Measurements from ENCODE around the gene ICA1.
"Not testable (repeated sequence)": the region's sequence is repeated elsewhere in the genome, so short reads cannot be mapped to it uniquely, and the experiment has no call there.

ICA1 gene

DNA sequence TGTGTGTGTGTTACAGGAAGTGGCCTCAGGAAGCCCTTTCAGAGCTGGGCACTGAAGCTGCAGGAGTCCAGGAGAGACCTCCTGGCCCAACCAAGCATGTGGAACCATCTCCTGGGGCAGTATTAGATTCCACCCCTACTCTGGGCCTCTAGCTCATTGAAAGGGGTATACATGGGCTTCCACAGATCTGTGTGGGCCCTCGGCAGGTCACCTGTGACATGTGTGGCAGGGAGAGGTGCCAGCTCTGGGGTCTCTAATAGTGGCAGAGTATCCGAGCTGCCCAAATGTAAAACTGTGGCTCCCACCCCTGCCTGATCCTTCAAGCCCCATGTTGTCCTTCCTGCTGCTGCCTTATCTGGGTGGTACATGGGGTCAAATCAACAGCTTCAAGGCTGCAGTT lies 149.3 kb downstream of the ICA1 start:
- Histone ChIP-seq H3K4me1 (ENCODE audit: control insufficient read depth, insufficient read depth, low read length, poor library complexity, severe bottlenecking) (peaks cover 26% of the 10 kb centered on the region), H3K36me3 (ENCODE audit: control insufficient read depth, insufficient read depth, low read length) (no peaks in the 10 kb centered on the region), H3K27ac (ENCODE audit: insufficient read depth, low read length, poor library complexity, severe bottlenecking) (no peak overlapping the region), H3K4me3 (ENCODE audit: insufficient read depth, low read depth, low read length, poor library complexity, severe bottlenecking) (no peak overlapping the region), H3K9me3 (ENCODE audit: control insufficient read depth, low read length) (no peaks in the 10 kb centered on the region), H3K27me3 (replicated peaks; ENCODE audit: control insufficient read depth, insufficient read depth, low read length, poor library complexity, severe bottlenecking) (no peaks in the 10 kb centered on the region)
- no peak for DNase-seq

DNA sequence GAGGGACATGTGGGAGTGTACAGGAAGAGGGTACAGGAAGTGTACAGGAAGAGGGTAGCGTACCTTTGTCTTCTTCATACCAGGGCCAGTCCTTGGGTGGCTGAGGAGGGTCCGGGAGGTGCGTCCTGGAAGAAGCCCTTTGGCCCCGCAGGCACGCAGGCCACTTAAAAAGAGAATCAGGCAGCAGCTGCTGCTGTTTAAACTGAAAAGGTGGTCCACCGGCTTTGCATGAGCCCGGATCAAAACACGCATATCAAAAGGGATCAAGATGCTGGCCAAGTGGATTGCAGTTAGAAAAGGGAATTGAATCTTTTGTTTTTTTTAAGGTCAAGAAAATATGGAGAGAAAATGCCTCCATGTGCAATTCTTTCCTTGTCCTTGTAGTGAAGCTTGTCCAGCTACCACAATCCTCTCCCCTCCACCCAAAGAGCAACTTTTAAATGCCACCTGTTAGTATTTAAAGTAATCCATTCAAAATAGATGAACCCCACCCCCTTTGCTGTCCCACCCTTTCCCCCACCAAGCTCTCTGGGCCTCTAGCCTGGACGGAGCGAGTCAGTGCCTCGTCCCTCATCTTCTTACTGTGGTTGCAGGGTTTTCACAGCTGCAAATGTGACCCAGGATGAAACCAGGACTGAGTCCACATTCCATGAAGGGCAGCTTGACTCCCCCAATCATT lies 150.5 kb downstream of the ICA1 start:
- no peaks in the 10 kb centered on the region for H3K27me3 ChIP-seq (replicated peaks; ENCODE audit: control insufficient read depth, insufficient read depth, low read length, poor library complexity, severe bottlenecking)
- DNase-seq: no peak
- no peaks in the 10 kb centered on the region for H3K36me3 ChIP-seq (ENCODE audit: control insufficient read depth, insufficient read depth, low read length)
- peaks cover 26% of the 10 kb centered on the region for H3K4me1 ChIP-seq (ENCODE audit: control insufficient read depth, insufficient read depth, low read length, poor library complexity, severe bottlenecking)
- no peak overlapping the region for H3K4me3 ChIP-seq (ENCODE audit: insufficient read depth, low read depth, low read length, poor library complexity, severe bottlenecking)
- H3K27ac ChIP-seq (ENCODE audit: insufficient read depth, low read length, poor library complexity, severe bottlenecking): no peak overlapping the region
- no peaks in the 10 kb centered on the region for H3K9me3 ChIP-seq (ENCODE audit: control insufficient read depth, low read length)

GRCh38 chr7:8109196-8110022 lies 152.6 kb downstream of the ICA1 start:
- H3K4me1 ChIP-seq (ENCODE audit: control insufficient read depth, insufficient read depth, low read length, poor library complexity, severe bottlenecking): peaks cover 13% of the 10 kb centered on the region
- H3K27me3 ChIP-seq (replicated peaks; ENCODE audit: control insufficient read depth, insufficient read depth, low read length, poor library complexity, severe bottlenecking): no peaks in the 10 kb centered on the region
- H3K4me3 ChIP-seq (ENCODE audit: insufficient read depth, low read depth, low read length, poor library complexity, severe bottlenecking): no peak overlapping the region
- no peak overlapping the region for H3K27ac ChIP-seq (ENCODE audit: insufficient read depth, low read length, poor library complexity, severe bottlenecking)
- no peak for DNase-seq
- H3K36me3 ChIP-seq (ENCODE audit: control insufficient read depth, insufficient read depth, low read length): no peaks in the 10 kb centered on the region
- H3K9me3 ChIP-seq (ENCODE audit: control insufficient read depth, low read length): no peaks in the 10 kb centered on the region

DNA sequence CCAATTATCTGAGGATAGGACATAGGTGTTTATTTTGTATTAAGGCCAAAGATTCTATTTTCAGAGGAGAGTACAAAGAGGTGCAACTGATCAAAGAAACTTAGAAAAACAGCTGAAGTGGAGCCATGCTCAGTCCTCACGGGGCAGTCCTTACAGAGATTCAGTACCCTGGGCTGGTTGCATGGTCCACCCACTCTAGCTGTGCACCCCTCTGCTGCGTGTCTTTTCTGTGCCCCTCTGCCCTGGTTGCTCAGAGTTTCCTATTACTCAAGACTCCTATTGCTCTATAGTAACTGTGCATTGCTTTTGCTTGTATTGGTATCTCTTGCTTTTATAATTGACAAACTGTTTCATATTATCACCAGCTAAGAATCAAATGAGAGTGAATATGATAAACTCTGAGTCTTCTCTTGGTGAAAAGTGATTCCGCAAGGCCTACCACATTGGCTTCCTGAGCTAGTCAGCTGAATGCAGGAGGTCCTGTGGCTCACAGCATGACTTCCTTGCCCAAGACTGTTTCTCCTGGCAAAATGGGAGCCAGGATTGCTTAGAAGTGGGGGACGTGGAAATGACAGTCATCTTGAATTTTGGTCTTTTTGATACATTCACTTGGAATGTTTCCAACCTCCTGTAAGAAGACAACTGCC lies 156.4 kb downstream of the ICA1 start:
- H3K4me3 ChIP-seq (ENCODE audit: insufficient read depth, low read depth, low read length, poor library complexity, severe bottlenecking): no peak overlapping the region
- no peaks in the 10 kb centered on the region for H3K36me3 ChIP-seq (ENCODE audit: control insufficient read depth, insufficient read depth, low read length)
- H3K27me3 ChIP-seq (replicated peaks; ENCODE audit: control insufficient read depth, insufficient read depth, low read length, poor library complexity, severe bottlenecking): no peaks in the 10 kb centered on the region
- peaks cover 5% of the 10 kb centered on the region for H3K4me1 ChIP-seq (ENCODE audit: control insufficient read depth, insufficient read depth, low read length, poor library complexity, severe bottlenecking)
- DNase-seq: no peak
- H3K9me3 ChIP-seq (ENCODE audit: control insufficient read depth, low read length): no peaks in the 10 kb centered on the region
- peak overlapping the region; percentile 14 for H3K27ac ChIP-seq (ENCODE audit: insufficient read depth, low read length, poor library complexity, severe bottlenecking)

GRCh38 chr7:8103282-8103681 lies 158.7 kb downstream of the ICA1 start:
- peaks cover 5% of the 10 kb centered on the region for H3K4me1 ChIP-seq (ENCODE audit: control insufficient read depth, insufficient read depth, low read length, poor library complexity, severe bottlenecking)
- H3K9me3 ChIP-seq (ENCODE audit: control insufficient read depth, low read length): no peaks in the 10 kb centered on the region
- no peaks in the 10 kb centered on the region for H3K36me3 ChIP-seq (ENCODE audit: control insufficient read depth, insufficient read depth, low read length)
- H3K27me3 ChIP-seq (replicated peaks; ENCODE audit: control insufficient read depth, insufficient read depth, low read length, poor library complexity, severe bottlenecking): no peaks in the 10 kb centered on the region
- DNase-seq: no peak
- H3K27ac ChIP-seq (ENCODE audit: insufficient read depth, low read length, poor library complexity, severe bottlenecking): no peak overlapping the region
- no peak overlapping the region for H3K4me3 ChIP-seq (ENCODE audit: insufficient read depth, low read depth, low read length, poor library complexity, severe bottlenecking)

DNA sequence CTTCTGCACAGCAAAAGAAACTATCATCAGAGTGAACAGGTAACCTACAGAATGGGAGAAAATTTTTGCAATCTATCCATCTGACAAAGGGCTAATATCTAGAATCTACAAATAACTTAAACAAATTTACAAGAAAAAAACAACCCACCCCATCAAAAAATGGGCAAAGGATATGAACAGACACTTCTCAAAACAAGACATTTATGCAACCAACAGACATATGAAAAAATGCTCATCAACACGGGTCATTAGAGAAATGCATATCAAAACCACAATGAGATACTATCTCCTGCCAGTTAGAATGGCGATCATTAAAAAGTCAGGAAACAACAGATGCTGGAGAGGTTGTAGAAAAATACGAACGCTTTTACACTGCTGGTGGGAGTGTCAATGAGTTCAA lies 160.7 kb downstream of the ICA1 start:
- H3K4me1 ChIP-seq (ENCODE audit: control insufficient read depth, insufficient read depth, low read length, poor library complexity, severe bottlenecking); H3K4me3 ChIP-seq (ENCODE audit: insufficient read depth, low read depth, low read length, poor library complexity, severe bottlenecking); H3K27ac ChIP-seq (ENCODE audit: insufficient read depth, low read length, poor library complexity, severe bottlenecking); DNase-seq; H3K9me3 ChIP-seq (ENCODE audit: control insufficient read depth, low read length); H3K27me3 ChIP-seq (replicated peaks; ENCODE audit: control insufficient read depth, insufficient read depth, low read length, poor library complexity, severe bottlenecking); H3K36me3 ChIP-seq (ENCODE audit: control insufficient read depth, insufficient read depth, low read length): not testable (repeated sequence)

DNA sequence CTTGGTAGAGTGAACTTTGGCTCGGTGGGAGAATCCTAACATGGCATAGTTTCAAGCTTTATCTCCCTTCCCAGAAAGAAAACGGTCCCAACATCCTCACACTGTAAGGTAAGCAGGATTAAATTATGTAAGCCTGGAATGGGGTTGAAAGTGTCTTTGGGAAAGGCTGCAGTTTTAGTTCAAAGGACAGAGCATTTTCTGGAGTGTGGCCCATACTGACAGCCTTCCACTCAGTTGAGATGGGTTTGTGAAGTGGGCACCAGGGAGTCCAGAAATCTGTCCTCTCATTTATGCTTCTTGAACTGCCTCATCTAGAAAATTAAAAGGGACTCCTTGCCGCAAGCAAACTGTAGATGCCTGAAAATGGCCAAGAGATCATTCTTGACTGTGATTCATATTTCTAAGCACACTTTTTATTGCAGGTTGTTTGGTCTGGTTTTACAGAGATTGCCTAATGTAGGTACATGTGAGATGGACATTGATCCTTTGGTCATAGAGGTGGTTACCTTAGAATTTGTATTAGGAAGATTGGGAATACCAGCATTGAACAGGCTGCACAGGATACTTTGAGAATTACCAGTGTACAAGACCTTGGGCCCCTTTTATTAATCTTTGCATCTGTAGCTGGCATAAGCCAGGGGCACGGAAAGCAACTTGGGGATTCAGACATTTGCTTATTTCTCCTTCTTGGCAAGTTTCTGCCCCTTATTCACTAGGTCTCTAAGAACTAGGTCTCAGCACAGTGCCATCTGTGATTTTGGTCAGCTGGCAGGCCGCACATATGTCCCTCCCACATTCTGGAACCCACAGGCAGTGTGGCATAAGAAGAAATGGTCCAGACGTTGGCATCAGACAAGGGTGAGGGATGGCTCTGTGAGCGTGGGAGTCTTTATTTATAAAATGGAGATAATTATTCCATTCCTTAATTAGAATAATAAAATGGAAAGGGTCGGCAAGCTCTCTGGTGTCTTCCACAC lies 167.5 kb downstream of the ICA1 start:
- no peaks in the 10 kb centered on the region for H3K27me3 ChIP-seq (replicated peaks; ENCODE audit: control insufficient read depth, insufficient read depth, low read length, poor library complexity, severe bottlenecking)
- H3K4me1 ChIP-seq (ENCODE audit: control insufficient read depth, insufficient read depth, low read length, poor library complexity, severe bottlenecking): no peaks in the 10 kb centered on the region
- no peaks in the 10 kb centered on the region for H3K36me3 ChIP-seq (ENCODE audit: control insufficient read depth, insufficient read depth, low read length)
- no peak overlapping the region for H3K27ac ChIP-seq (ENCODE audit: insufficient read depth, low read length, poor library complexity, severe bottlenecking)
- no peak overlapping the region for H3K4me3 ChIP-seq (ENCODE audit: insufficient read depth, low read depth, low read length, poor library complexity, severe bottlenecking)
- DNase-seq: no peak
- no peaks in the 10 kb centered on the region for H3K9me3 ChIP-seq (ENCODE audit: control insufficient read depth, low read length)

GRCh38 chr7:8092140-8092539 lies 169.8 kb downstream of the ICA1 start:
- DNase-seq: no peak
- H3K4me1 ChIP-seq (ENCODE audit: control insufficient read depth, insufficient read depth, low read length, poor library complexity, severe bottlenecking): no peaks in the 10 kb centered on the region
- no peaks in the 10 kb centered on the region for H3K36me3 ChIP-seq (ENCODE audit: control insufficient read depth, insufficient read depth, low read length)
- no peak overlapping the region for H3K4me3 ChIP-seq (ENCODE audit: insufficient read depth, low read depth, low read length, poor library complexity, severe bottlenecking)
- H3K9me3 ChIP-seq (ENCODE audit: control insufficient read depth, low read length): no peaks in the 10 kb centered on the region
- H3K27ac ChIP-seq (ENCODE audit: insufficient read depth, low read length, poor library complexity, severe bottlenecking): no peak overlapping the region
- H3K27me3 ChIP-seq (replicated peaks; ENCODE audit: control insufficient read depth, insufficient read depth, low read length, poor library complexity, severe bottlenecking): no peaks in the 10 kb centered on the region

GRCh38 chr7:8089036-8089780 lies 172.8 kb downstream of the ICA1 start:
- DNase-seq: no peak
- no peak overlapping the region for H3K27ac ChIP-seq (ENCODE audit: insufficient read depth, low read length, poor library complexity, severe bottlenecking)
- no peak overlapping the region for H3K4me3 ChIP-seq (ENCODE audit: insufficient read depth, low read depth, low read length, poor library complexity, severe bottlenecking)
- H3K27me3 ChIP-seq (replicated peaks; ENCODE audit: control insufficient read depth, insufficient read depth, low read length, poor library complexity, severe bottlenecking): no peaks in the 10 kb centered on the region
- no peaks in the 10 kb centered on the region for H3K4me1 ChIP-seq (ENCODE audit: control insufficient read depth, insufficient read depth, low read length, poor library complexity, severe bottlenecking)
- H3K36me3 ChIP-seq (ENCODE audit: control insufficient read depth, insufficient read depth, low read length): peaks cover 15% of the 10 kb centered on the region
- H3K9me3 ChIP-seq (ENCODE audit: control insufficient read depth, low read length): no peaks in the 10 kb centered on the region

Measured in effector memory CD4-positive, alpha-beta T cell (primary cell).